Peyer's patch (tissue), 4 donors: ENCODE measurements around the gene SEMA3D.

ENCODE experiments used
- POLR2A ChIP-seq, 2 donors: fragments of 450-650 bp; IDR thresholded peaks; one replicate each; pipeline ENCODE4 v1.5.1; 2017; ENCODE audit warnings: antibody characterized with exemption in 2 of 2, mild to moderate bottlenecking in 2 of 2, moderate library complexity in 2 of 2
- TF ChIP-seq, protein P1 (sequence below), 6 experiments: fragments of 450-650 bp in 4 of 6; fragments of 200-600 bp in 2 of 6; sonication (generic) in 1 of 6; IDR thresholded peaks; one replicate each; pipeline ENCODE4 v1.5.1; 2017 to 2019; ENCODE audit warnings: antibody characterized with exemption in 6 of 6, mild to moderate bottlenecking in 3 of 6, moderate library complexity in 1 of 6

DNA sequence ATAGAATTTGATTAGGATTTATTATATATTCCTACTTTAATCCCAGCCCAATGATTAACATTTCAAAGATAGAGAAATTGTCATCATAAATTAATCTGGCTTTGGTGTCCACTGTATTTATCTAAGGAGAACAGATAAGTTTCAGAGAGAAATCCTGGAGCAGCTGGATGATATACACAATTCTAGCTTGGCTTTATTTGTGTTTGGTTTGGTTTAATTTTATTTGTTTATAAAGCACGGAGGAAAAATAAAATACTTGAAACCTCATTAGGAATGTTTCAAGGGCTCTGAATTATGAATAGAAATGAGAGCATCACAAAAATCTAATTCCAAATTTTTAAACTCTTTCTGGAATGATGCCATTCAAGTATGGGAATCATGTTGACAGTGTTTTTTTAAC, 42.1 kb downstream of the SEMA3D start:
- TF ChIP-seq, protein P1, sequence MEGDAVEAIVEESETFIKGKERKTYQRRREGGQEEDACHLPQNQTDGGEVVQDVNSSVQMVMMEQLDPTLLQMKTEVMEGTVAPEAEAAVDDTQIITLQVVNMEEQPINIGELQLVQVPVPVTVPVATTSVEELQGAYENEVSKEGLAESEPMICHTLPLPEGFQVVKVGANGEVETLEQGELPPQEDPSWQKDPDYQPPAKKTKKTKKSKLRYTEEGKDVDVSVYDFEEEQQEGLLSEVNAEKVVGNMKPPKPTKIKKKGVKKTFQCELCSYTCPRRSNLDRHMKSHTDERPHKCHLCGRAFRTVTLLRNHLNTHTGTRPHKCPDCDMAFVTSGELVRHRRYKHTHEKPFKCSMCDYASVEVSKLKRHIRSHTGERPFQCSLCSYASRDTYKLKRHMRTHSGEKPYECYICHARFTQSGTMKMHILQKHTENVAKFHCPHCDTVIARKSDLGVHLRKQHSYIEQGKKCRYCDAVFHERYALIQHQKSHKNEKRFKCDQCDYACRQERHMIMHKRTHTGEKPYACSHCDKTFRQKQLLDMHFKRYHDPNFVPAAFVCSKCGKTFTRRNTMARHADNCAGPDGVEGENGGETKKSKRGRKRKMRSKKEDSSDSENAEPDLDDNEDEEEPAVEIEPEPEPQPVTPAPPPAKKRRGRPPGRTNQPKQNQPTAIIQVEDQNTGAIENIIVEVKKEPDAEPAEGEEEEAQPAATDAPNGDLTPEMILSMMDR (IDR thresholded peaks at IDR 0.05) = no peak
- TF ChIP-seq POLR2A (IDR thresholded peaks at IDR 0.05) = no peak
